ENCODE data around the gene QRICH1.

DNA sequence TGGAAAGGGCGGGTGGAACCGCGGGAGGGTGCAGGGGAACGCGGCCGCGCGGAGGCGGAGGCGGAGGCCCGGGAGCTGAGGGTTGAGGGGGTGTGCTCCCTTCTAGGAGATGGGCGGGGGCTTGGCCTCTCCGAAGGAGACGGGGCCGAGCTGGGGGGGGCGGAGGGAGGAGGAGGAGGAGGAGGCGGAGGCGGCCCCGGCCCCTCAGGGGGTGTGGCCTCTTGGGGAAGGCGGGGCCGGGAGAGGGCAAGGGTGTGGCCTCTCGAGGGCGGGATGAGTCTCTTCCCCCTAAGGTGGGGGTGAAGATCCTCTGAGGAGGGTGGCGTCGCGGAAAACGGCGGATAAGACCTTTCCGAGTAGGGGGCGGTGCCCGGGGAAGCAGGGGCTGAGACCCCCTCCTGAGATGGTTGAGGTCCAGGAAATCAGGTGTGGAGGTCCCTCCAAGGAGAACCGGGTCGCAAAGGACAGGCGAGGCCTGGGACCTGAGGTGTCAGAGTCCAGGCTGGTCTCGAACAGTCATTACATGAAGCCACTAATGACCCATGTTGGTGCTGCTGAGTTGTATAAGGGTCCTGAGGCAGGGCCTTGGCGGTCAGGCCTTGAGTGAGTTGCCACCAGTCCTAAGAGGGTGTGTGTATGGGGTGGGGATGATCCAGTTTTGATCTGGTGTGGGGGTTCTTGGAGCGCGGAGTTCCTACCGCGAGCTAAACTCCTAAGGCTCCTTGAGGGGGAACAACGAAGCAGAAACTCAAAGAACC is 85.9 kb downstream of the QRICH1 start:
- TF ChIP-seq CTCF (IDR thresholded peaks at IDR 0.05) (peak; percentile 21), ZFX (IDR thresholded peaks at IDR 0.05; ENCODE audit: borderline replicate concordance) (no peak)

All from 22Rv1 (cell line).